ENCODE measurements around the gene HDAC11. TPM values are rescaled to one million over a fixed set of nuclear protein-coding genes. Genes with fewer than 3 reads are reported as not detected.

HDAC11 gene
- total and polyA plus RNA-seq, 7 donors, result 9.2 to 29.6 (median 22.3) TPM

DNA sequence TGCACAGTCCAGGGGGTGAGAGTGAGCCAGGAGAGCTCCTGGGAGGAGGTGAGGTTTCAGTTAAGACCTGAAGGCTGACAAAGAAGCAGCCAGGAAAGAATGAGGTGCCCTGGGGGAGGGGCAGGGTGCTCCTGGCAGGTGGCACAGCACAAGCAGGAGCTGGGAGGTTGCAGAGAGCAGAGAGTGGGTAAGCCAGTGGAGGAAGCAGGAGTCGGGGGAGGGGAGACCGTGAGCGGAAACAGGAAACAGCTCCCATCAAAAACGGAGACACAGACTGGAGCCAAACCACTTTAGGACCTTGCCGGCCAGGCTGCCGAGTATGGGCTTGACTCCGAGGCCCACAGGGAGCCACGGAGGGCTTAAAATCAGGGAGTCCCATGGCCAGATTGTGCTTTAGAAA, 56.7 kb downstream of the HDAC11 start:
- Histone ChIP-seq H3K4me1 (no peaks in the 10 kb centered on the region), H3K27ac (no peak overlapping the region), H3K27me3 (ENCODE audit: insufficient read depth in 3 of 3, low read length in 2 of 3) (peaks cover 0 to 13% (median 4%) of the 10 kb centered on the region in 3 donors), H3K36me3 (ENCODE audit: insufficient read depth in 1 of 2, low read depth in 1 of 2) (no peaks in the 10 kb centered on the region), H3K9me3 (no peaks in the 10 kb centered on the region), H3K4me3 (no peak overlapping the region)
- DNase-seq (no peak), ATAC-seq (no peak)
- 45 to 51% (median 51%) methylated on average over 8 of the region's 8 CpGs for WGBS, 3 donors
- intact Hi-C loops (cut with DNase I), result no loop called here
- TF ChIP-seq CTCF (IDR thresholded peaks at IDR 0.05), result no peak

DNA sequence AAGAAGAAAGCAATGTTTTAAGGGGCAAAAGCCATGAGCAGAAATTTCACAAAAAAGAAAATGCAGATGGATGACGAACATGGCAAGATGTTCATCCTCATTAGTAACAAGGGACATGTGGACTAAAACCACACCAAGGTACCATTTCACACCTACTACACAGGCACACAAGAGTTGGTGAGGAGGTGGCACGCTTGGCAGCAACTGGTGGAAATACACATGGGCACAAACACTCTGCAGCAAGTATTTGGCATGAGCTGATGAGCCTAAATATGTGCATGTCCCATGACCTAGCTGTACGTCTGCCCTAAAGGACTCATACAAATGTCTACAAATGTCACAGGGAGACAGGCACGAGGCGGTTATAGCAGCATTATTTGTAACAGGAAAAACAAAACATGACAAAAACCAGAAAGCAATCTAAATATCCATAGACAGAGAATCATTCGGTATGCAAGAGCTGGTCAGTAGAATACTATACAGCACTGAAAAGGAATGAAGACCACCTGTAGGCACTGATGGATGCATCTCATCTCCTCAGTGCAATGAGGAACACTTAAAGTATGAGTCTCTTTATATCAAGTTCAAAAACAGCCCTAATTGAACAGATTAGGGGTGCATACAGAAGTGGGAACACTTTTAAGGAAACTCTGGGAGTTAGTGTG, 57.3 kb downstream of the HDAC11 start:
- H3K27me3 ChIP-seq (ENCODE audit: insufficient read depth in 3 of 3, low read length in 2 of 3), result peaks cover 0 to 13% (median 4%) of the 10 kb centered on the region in 3 donors
- H3K4me3 ChIP-seq, result no peak overlapping the region
- no peaks in the 10 kb centered on the region for H3K9me3 ChIP-seq
- no peak overlapping the region for H3K27ac ChIP-seq
- intact Hi-C loops (cut with DNase I), result no loop called here
- WGBS, 3 donors, result 93 to 96% (median 94%) methylated on average over 6 of the region's 6 CpGs
- H3K4me1 ChIP-seq, result no peaks in the 10 kb centered on the region
- ATAC-seq (no peak), DNase-seq (no peak)
- H3K36me3 ChIP-seq (ENCODE audit: insufficient read depth in 1 of 2, low read depth in 1 of 2), result no peaks in the 10 kb centered on the region
- TF ChIP-seq CTCF (IDR thresholded peaks at IDR 0.05), result no peak

- Histone ChIP-seq H3K27ac (no peak overlapping the region), H3K4me1 (no peaks in the 10 kb centered on the region), H3K4me3 (no peak overlapping the region), H3K36me3 (ENCODE audit: insufficient read depth in 1 of 2, low read depth in 1 of 2) (no peaks in the 10 kb centered on the region), H3K9me3 (no peaks in the 10 kb centered on the region), H3K27me3 (ENCODE audit: insufficient read depth in 3 of 3, low read length in 2 of 3) (peaks cover 0 to 13% (median 4%) of the 10 kb centered on the region in 3 donors)
- no peak for TF ChIP-seq CTCF (IDR thresholded peaks at IDR 0.05)
- intact Hi-C loops (cut with DNase I), result no loop called here
- WGBS, 3 donors, result 65 to 79% (median 70%) methylated on average over 6 of the region's 6 CpGs
- DNase-seq, result peak in 1 of 2 donors; percentile 56
- ATAC-seq, result peak in 2 of 4 donors; percentile 18 to 34
Measured at GRCh38 chr3:13537909-13538296, 57.8 kb downstream of the HDAC11 start.

GRCh38 chr3:13538520-13539291, 58.6 kb downstream of the HDAC11 start:
- TF ChIP-seq CTCF (IDR thresholded peaks at IDR 0.05), result no peak
- DNase-seq (no peak), ATAC-seq (no peak)
- H3K27me3 ChIP-seq (ENCODE audit: insufficient read depth in 3 of 3, low read length in 2 of 3), result peaks cover 0 to 13% (median 4%) of the 10 kb centered on the region in 3 donors
- no peaks in the 10 kb centered on the region for H3K9me3 ChIP-seq
- no peak overlapping the region for H3K4me3 ChIP-seq
- no peak overlapping the region for H3K27ac ChIP-seq
- intact Hi-C loops (cut with DNase I), result no loop called here
- WGBS, 3 donors, result 86 to 91% (median 87%) methylated on average over 9 of the region's 9 CpGs
- H3K4me1 ChIP-seq, result no peaks in the 10 kb centered on the region
- no peaks in the 10 kb centered on the region for H3K36me3 ChIP-seq (ENCODE audit: insufficient read depth in 1 of 2, low read depth in 1 of 2)

All from psoas muscle (tissue), 8 donors.